HepG2 (cell line): ENCODE data around the gene SNAP29. TPM values are rescaled to one million over a fixed set of nuclear protein-coding genes. Genes with fewer than 3 reads are reported as not detected.
"Not testable (repeated sequence)": the region's sequence is repeated elsewhere in the genome, so short reads cannot be mapped to it uniquely, and the experiment has no call there.

Experiments
- ATAC-seq: fragments of 200-7000 bp; cut with Tn5 transposase; 3 replicates; pipeline ENCODE4 v1.9.1; 2020; ENCODE audit warnings: mild to moderate bottlenecking, moderate library complexity
- BruUV-seq: library from RNA; stranded (reverse); fragments of 400-500 nt; replicated peaks from 2 replicates; lab custom pipeline; 2021; lab: Mats Ljungman, UMichigan
- CTCF ChIA-PET: fragments of 300-600 bp; formaldehyde crosslinking; extraction: SDS; loops from one replicate; lab custom pipeline; 2021; ENCODE audit warnings: low total read pairs, inconsistent platforms, low intra/inter-chr PET ratio; lab: Yijun Ruan, JAX
- POLR2A ChIA-PET: fragments of 350-600 bp; sonication (Branson Sonifier 250); formaldehyde crosslinking; loops from one replicate; lab custom pipeline; 2020; ENCODE audit warnings: antibody characterized with exemption, inconsistent platforms; lab: Yijun Ruan, JAX
- DNase-seq: peaks from one replicate; pipeline ENCODE4 v3.0.0-alpha.2; 2015; ENCODE audit warnings: low spot score
- FAIRE-seq: peaks from 3 replicates; lab custom pipeline; 2011; peaks lifted over from hg19 to GRCh38; lab: Jason Lieb, UNC
- H2AFZ ChIP-seq: one replicate; pipeline ENCODE4 v1.6.1; 2011; ENCODE audit warnings: low read length, inconsistent platforms
- H3K27ac ChIP-seq: fragments of 300-600 bp; 3 replicates; pipeline ENCODE4 v1.8.0; 2011; ENCODE audit warnings: mixed run types, mild to moderate bottlenecking, mixed read lengths, low read length, inconsistent platforms; ENCODE audit not compliant: insufficient read depth; ENCODE audit errors: extremely low read length
- H3K27me3 ChIP-seq, 2 experiments: fragments of 200-600 bp in 1 of 2; 2 replicates in 1 of 2; 3 replicates in 1 of 2; pipeline versions ENCODE4 v1.6.0 to v1.8.0; 2011; ENCODE audit warnings: low read length in 2 of 2, mild to moderate bottlenecking in 2 of 2, moderate library complexity in 2 of 2, inconsistent platforms in 1 of 2; ENCODE audit not compliant: insufficient read depth in 2 of 2, control insufficient read depth in 1 of 2
- H3K36me3 ChIP-seq, 2 experiments: fragments of 200-600 bp in 1 of 2; replicated peaks in 1 of 2; 2 replicates in 1 of 2; 3 replicates in 1 of 2; pipeline versions ENCODE4 v1.5.1 to v1.8.0; 2011; ENCODE audit warnings: low read length in 2 of 2, inconsistent platforms in 1 of 2; ENCODE audit not compliant: insufficient read depth in 2 of 2, control insufficient read depth in 1 of 2
- H3K4me1 ChIP-seq: 2 replicates; pipeline ENCODE4 v1.5.1; 2012; ENCODE audit warnings: low read length, inconsistent platforms; ENCODE audit not compliant: insufficient read depth
- H3K4me2 ChIP-seq: 2 replicates; pipeline ENCODE4 v1.6.0; 2011; ENCODE audit warnings: low read depth, low read length, inconsistent platforms
- H3K4me3 ChIP-seq, 3 experiments: fragments of 200-600 bp in 1 of 3; sonication (generic), shearing (Covaris generic) in 1 of 3; replicated peaks in 1 of 3; 2 replicates each; pipeline ENCODE4 v1.5.1; 2011 to 2016; ENCODE audit warnings: low read length in 3 of 3, inconsistent platforms in 2 of 3, low read depth in 2 of 3, mild to moderate bottlenecking in 2 of 3, control low read depth in 1 of 3, mixed read lengths in 1 of 3; ENCODE audit not compliant: insufficient read depth in 1 of 3
- H3K79me2 ChIP-seq: one replicate; pipeline ENCODE4 v1.6.1; 2011; ENCODE audit warnings: low read length, inconsistent platforms; ENCODE audit not compliant: insufficient read depth
- H3K9ac ChIP-seq: 2 replicates; pipeline ENCODE4 v1.6.0; 2011; ENCODE audit warnings: mild to moderate bottlenecking, low read depth, low read length, inconsistent platforms; ENCODE audit not compliant: insufficient read depth
- H3K9me3 ChIP-seq: 2 replicates; pipeline ENCODE4 v1.5.1; 2012; ENCODE audit warnings: mild to moderate bottlenecking, low read length
- H4K20me1 ChIP-seq: 2 replicates; pipeline ENCODE4 v1.6.0; 2011; ENCODE audit warnings: inconsistent platforms, mild to moderate bottlenecking, low read length, moderate library complexity; ENCODE audit not compliant: insufficient read depth
- AKNA ChIP-seq: sonication (generic); formaldehyde crosslinking; IDR thresholded peaks from 2 replicates; pipeline ENCODE4 v1.4.0; 2020; ENCODE audit warnings: missing genetic modification reagents, borderline replicate concordance
- ATAD3A ChIP-seq: sonication (generic); formaldehyde crosslinking; IDR thresholded peaks from 2 replicates; pipeline ENCODE4 v1.4.0; 2020; ENCODE audit warnings: missing genetic modification reagents
- FOSL1 ChIP-seq: sonication (generic); formaldehyde crosslinking; IDR thresholded peaks from 2 replicates; pipeline ENCODE4 v1.9.0; 2021; ENCODE audit warnings: missing genetic modification reagents, borderline replicate concordance
- POLR2G ChIP-seq: fragments of 200-400 bp; formaldehyde crosslinking; IDR thresholded peaks from 2 replicates; pipeline ENCODE4 v1.6.1; 2018; ENCODE audit warnings: mild to moderate bottlenecking, low read depth, low read length, moderate library complexity
- ZNF33A ChIP-seq: sonication (generic); formaldehyde crosslinking; IDR thresholded peaks from 2 replicates; pipeline ENCODE4 v1.5.1; 2020; ENCODE audit warnings: missing genetic modification reagents, mild to moderate bottlenecking, moderate library complexity, borderline replicate concordance
- ZSCAN5A ChIP-seq: sonication (generic); formaldehyde crosslinking; IDR thresholded peaks from 2 replicates; pipeline ENCODE4 v1.8.0; 2022; ENCODE audit warnings: mild to moderate bottlenecking, missing genetic modification reagents, borderline replicate concordance
- WGBS: methylation state at CpG from one replicate; pipeline ENCODE4 v1.1.6; 2017; ENCODE audit warnings: low lambda C conversion rate; 5-methylcytosine and 5-hydroxymethylcytosine counted together
- in situ Hi-C: cut with HindIII; loops from 2 replicates; pipeline ENCODE4 v1.10.0; 2017; ENCODE audit warnings: low pct_unique_long_range_greater_than_20kb; ENCODE audit not compliant: extremely low pct_ligation_motif_present
- intact Hi-C: fragments of 100-400 bp; cut with micrococcal nuclease; formaldehyde crosslinking; loops from one replicate; pipeline ENCODE4 v1.10.0; 2022; ENCODE audit not compliant: unreplicated experiment
- polyA plus RNA-seq, 8 experiments: library from polyadenylated mRNA; depleted of rRNA in 3 of 8; stranded (reverse) in 7 of 8; unstranded in 1 of 8; fragments of >200 nt; fragmentation: Illumina TruSeq in 4 of 8; extraction: Trizol in 4 of 8; gene quantifications; 2 replicates each; pipeline versions ENCODE4 v1.2.1 to v1.2.3, GENCODE V29; 2011 to 2016; ENCODE audit warnings: low read depth in 4 of 8, missing spikeins in 1 of 8, mixed read lengths in 1 of 8; ENCODE audit not compliant: insufficient read depth in 1 of 8
- total RNA-seq, 5 experiments: library from RNA; depleted of rRNA; stranded (reverse); fragments of >200 nt; fragmentation: Illumina TruSeq; extraction: Trizol; gene quantifications; 2 replicates each; pipeline ENCODE4 v1.2.3, GENCODE V29; 2016; ENCODE audit warnings: low read depth in 1 of 5
- TF ChIP-seq, protein P1 (sequence below): sonication (generic); formaldehyde crosslinking; IDR thresholded peaks from 2 replicates; pipeline ENCODE4 v1.5.0; 2020; ENCODE audit warnings: missing genetic modification reagents

The SNAP29 gene
- total and polyA plus RNA-seq, 2 of the 13 experiments (the other 11 are each of a cell fraction or from before 2014, with no cell fraction given), result 12.3 to 30.7 TPM

DNA sequence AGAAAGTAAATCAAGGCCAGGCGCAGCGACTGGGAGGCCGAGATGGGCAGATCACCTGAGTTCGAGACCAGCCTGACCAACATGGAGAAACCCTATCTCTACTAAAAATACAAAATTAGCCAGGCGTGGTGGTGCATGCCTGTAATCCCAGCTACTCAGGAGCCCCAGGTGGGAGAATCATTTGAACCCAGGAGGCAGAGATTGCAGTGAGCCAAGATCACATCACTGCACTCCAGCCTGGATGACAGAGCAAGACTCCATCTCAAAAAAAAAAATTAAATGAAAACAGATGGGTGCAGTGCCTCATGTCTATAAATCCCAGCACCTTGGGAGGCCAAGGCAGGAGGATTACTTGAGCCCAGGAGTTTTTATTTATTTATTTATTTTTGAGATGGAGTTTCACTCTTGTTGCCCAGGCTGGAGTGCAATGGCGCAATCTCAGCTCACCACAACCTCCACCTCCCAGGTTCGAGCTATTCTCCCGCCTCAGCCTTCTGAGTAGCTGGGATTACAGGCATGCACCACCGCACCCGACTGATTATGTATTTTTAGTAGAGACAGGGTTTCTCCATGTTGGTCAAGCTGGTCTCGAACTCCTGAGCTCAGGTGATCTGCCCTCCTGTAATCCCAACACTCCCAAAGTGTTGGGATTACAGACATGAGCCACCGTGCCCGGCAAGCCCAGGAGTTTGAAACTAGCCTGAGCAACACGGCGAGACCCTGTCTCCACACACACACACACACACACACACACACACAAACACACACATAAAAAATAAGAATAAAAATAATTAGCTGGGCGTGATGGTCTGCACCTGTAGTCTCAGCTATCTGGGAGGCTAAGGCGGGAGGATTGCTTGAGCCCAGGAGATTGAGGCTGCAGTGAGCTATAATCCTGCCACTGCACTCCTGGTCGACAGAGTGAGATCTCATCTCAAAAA is 42.6 kb downstream of the SNAP29 start:
- peaks cover 24% of the 10 kb centered on the region for H3K4me1 ChIP-seq
- H3K4me3 ChIP-seq, H3K27me3 ChIP-seq, H3K79me2 ChIP-seq, ATAC-seq, FAIRE-seq, CTCF ChIA-PET, H4K20me1 ChIP-seq, in situ Hi-C loops, H3K9ac ChIP-seq, intact Hi-C loops, H3K4me2 ChIP-seq, DNase-seq, H2AFZ ChIP-seq, POLR2A ChIA-PET, H3K36me3 ChIP-seq, H3K9me3 ChIP-seq, BruUV-seq, H3K27ac ChIP-seq: not testable (repeated sequence)
- WGBS, result 74% methylated on average over 18 of the region's 18 CpGs

GRCh38 chr22:20903093-20903492 is 44.3 kb downstream of the SNAP29 start:
- in situ Hi-C loops (no loop called here), intact Hi-C loops (no loop called here)
- Histone ChIP-seq H3K27ac (no peak overlapping the region), H3K36me3 (no peaks in the 10 kb centered on the region), H2AFZ (no peak overlapping the region), H3K4me3 (no peak overlapping the region), H3K79me2 (no peaks in the 10 kb centered on the region), H3K27me3 (no peaks in the 10 kb centered on the region; a peak in 1 of 5 replicates), H3K4me2 (no peak overlapping the region), H3K4me1 (peaks cover 36% of the 10 kb centered on the region), H4K20me1 (no peaks in the 10 kb centered on the region), H3K9me3 (no peaks in the 10 kb centered on the region), H3K9ac (no peak overlapping the region)
- 73% methylated on average over 2 of the region's 2 CpGs for WGBS
- FAIRE-seq (no peak), DNase-seq (no peak), ATAC-seq (no peak)
- no TSS peak for BruUV-seq
- ChIA-PET POLR2A (no interaction called here), CTCF (no interaction called here)
- no peak for TF ChIP-seq ZNF33A (CRISPR knock-in tag)
- no peak for TF ChIP-seq FOSL1
- no peak for TF ChIP-seq ZSCAN5A (CRISPR knock-in tag)
- TF ChIP-seq ATAD3A (CRISPR knock-in tag), result no peak
- TF ChIP-seq POLR2G, result no peak
- TF ChIP-seq, protein P1, sequence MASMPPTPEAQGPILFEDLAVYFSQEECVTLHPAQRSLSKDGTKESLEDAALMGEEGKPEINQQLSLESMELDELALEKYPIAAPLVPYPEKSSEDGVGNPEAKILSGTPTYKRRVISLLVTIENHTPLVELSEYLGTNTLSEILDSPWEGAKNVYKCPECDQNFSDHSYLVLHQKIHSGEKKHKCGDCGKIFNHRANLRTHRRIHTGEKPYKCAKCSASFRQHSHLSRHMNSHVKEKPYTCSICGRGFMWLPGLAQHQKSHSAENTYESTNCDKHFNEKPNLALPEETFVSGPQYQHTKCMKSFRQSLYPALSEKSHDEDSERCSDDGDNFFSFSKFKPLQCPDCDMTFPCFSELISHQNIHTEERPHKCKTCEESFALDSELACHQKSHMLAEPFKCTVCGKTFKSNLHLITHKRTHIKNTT, result no peak
- TF ChIP-seq AKNA (CRISPR knock-in tag), result no peak
